ENCODE measurements around the gene MYH14. TPM values are rescaled to one million over a fixed set of nuclear protein-coding genes. Genes with fewer than 3 reads are reported as not detected.

MYH14 gene
- total and polyA plus RNA-seq, 2 of the 4 experiments (the other 2 are of a cell fraction) = not detected

- Histone ChIP-seq H4K8ac (ENCODE audit: low read depth in 2 of 2, low read length in 2 of 2) (no peak overlapping the region), H3K56ac (ENCODE audit: extremely low read depth, insufficient read depth, low read length) (no peak overlapping the region), H2BK120ac (ENCODE audit: low read depth, low read length) (no peak overlapping the region), H4K5ac (ENCODE audit: low read depth, low read length) (no peak overlapping the region), H3K36me3 (ENCODE audit: control insufficient read depth, insufficient read depth, low read length) (no peaks in the 10 kb centered on the region), H3K27ac (ENCODE audit: insufficient read depth, low read length) (no peak overlapping the region), H2AK9ac (replicated peaks; ENCODE audit: low read depth, low read length, poor library complexity) (no peak overlapping the region), H2BK5ac (ENCODE audit: low read depth, low read length, poor library complexity, severe bottlenecking) (no peak overlapping the region), H3K4me1 (ENCODE audit: control insufficient read depth, insufficient read depth, low read length) (no peaks in the 10 kb centered on the region), H3K9me1 (ENCODE audit: insufficient read depth, low read length) (no peaks in the 10 kb centered on the region), H3K9ac (ENCODE audit: low read depth, low read length) (no peak overlapping the region), H2BK20ac (ENCODE audit: low read depth, low read length) (no peak overlapping the region), H4K91ac (ENCODE audit: insufficient read depth, low read depth, low read length) (no peak overlapping the region), H3K27me3 (ENCODE audit: control insufficient read depth, insufficient read depth, low read length) (peaks cover 7% of the 10 kb centered on the region), H2AK5ac (ENCODE audit: low read depth, low read length) (no peak overlapping the region), H3K18ac (ENCODE audit: low read depth, low read length) (no peak overlapping the region), H3K4me2 (ENCODE audit: low read depth, low read length) (no peak overlapping the region), H3K79me1 (ENCODE audit: low read depth in 1 of 2, low read length in 2 of 2) (no peaks in the 10 kb centered on the region), H4K20me1 (ENCODE audit: insufficient read depth, low read length) (no peaks in the 10 kb centered on the region), H3K4ac (ENCODE audit: low read depth, low read length) (no peak overlapping the region), H3K23ac (ENCODE audit: low read depth, low read length) (no peak overlapping the region), H3K9me3 (ENCODE audit: control insufficient read depth, insufficient read depth, low read length) (no peaks in the 10 kb centered on the region), H2AFZ (replicated peaks; ENCODE audit: low read length, poor library complexity) (no peak overlapping the region), H3K14ac (replicated peaks; ENCODE audit: low read depth, low read length) (no peak overlapping the region), H2BK15ac (ENCODE audit: low read depth, low read length) (no peak overlapping the region), H3K4me3 (ENCODE audit: insufficient read depth, low read depth, low read length) (no peak overlapping the region)
- no TSS peak for BruUV-seq (replicated peaks)
- dilution Hi-C loops (cut with HindIII; ENCODE audit: low sequenced_read_pairs, unreplicated experiment) = no loop called here
- ChIA-PET CTCF (no interaction called here), POLR2A (ENCODE audit: unreplicated experiment) (no interaction called here)
- DNase-seq (no peak), ATAC-seq (ENCODE audit: low read depth) (no peak)
- TF ChIP-seq ELK1 (IDR thresholded peaks at IDR 0.05; ENCODE audit: borderline replicate concordance, low read depth, low read length) = no peak
- no peak for TF ChIP-seq MAZ (IDR thresholded peaks at IDR 0.05; ENCODE audit: borderline replicate concordance, low read depth, low read length)
- no peak for TF ChIP-seq POLR2A (IDR thresholded peaks at IDR 0.05; ENCODE audit: low read depth, low read length)
- TF ChIP-seq USF2 (IDR thresholded peaks at IDR 0.05; ENCODE audit: low read depth, low read length) = no peak
- TF ChIP-seq RCOR1 (IDR thresholded peaks at IDR 0.05; ENCODE audit: insufficient replicate concordance, low read length) = no peak
- no peak for TF ChIP-seq RAD21 (IDR thresholded peaks at IDR 0.05; ENCODE audit: low read length)
- TF ChIP-seq MXI1 (IDR thresholded peaks at IDR 0.05; ENCODE audit: borderline replicate concordance, low read depth, low read length) = no peak
- TF ChIP-seq CHD1 (IDR thresholded peaks at IDR 0.05; ENCODE audit: low read depth, low read length) = no peak
- no peak for TF ChIP-seq NFE2L2 (IDR thresholded peaks at IDR 0.05; ENCODE audit: low read depth, low read length)
- TF ChIP-seq CEBPB (IDR thresholded peaks at IDR 0.05; ENCODE audit: low read depth, low read length) = no peak
- TF ChIP-seq FOS (IDR thresholded peaks at IDR 0.05; ENCODE audit: low read depth, low read length) = no peak
- no peak for TF ChIP-seq SMC3 (IDR thresholded peaks at IDR 0.05; ENCODE audit: low read depth, low read length)
- TF ChIP-seq CTCF (conservative IDR thresholded peaks at IDR 0.05; ENCODE audit: low read depth, low read length) = no peak
- no peak for TF ChIP-seq RFX5 (IDR thresholded peaks at IDR 0.05; ENCODE audit: low read depth, low read length)
- TF ChIP-seq BHLHE40 (IDR thresholded peaks at IDR 0.05; ENCODE audit: low read depth, low read length) = no peak
- TF ChIP-seq MAFK (IDR thresholded peaks at IDR 0.05; ENCODE audit: low read depth, low read length) = no peak
- in situ Hi-C loops (cut with MboI; ENCODE audit: low sequenced_read_pairs) = no loop called here
- intact Hi-C loops (cut with micrococcal nuclease) = no loop called here
- 64% methylated on average over 6 of the region's 20 CpGs; no CpG with 5 or more reads in 1 of the 2 experiments for WGBS, 2 experiments (ENCODE audit: extremely low coverage in 2 of 2, insufficient read length in 1 of 2)
Measured at GRCh38 chr19:50320596-50320995, 117.2 kb downstream of the MYH14 start.

All from IMR-90 (cell line).